Measurements from ENCODE around the gene TMEM11. TPM values are rescaled to one million over a fixed set of nuclear protein-coding genes. Genes with fewer than 3 reads are reported as not detected.
A peak's percentile ranks its signal among the peaks of the same experiment; 100 is the strongest.

Gene TMEM11
- total RNA-seq, 1 donor = 18.1 TPM

DNA sequence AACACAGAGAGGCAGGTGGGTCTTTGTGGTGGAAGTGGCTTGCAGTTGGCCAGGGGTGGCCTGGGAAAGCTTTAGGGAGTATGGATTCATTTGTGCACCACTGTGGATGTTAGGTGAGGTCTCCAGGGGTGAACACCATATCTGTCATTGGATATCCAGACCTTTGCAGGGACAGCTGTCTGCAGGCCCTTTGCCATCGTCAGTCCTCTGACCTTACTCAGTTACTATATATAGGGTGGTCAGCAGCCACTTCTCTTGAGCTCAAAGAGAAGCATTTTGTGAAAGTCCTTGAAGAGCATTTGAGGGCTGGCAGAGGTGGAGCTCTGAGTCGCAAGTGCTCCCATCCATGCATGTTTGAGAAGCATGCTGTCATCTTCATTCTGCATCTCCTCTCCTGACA is 40.4 kb downstream of the TMEM11 start:
- no peak overlapping the region for H3K4me2 ChIP-seq (ENCODE audit: insufficient read depth, low read length)
- no peaks in the 10 kb centered on the region for H3K36me3 ChIP-seq (ENCODE audit: insufficient read depth, low read length)
- DNase-seq (ENCODE audit: insufficient read length, low spot score, missing footprints) = no peak
- no peaks in the 10 kb centered on the region for H3K9me3 ChIP-seq (ENCODE audit: low read depth, low read length)
- H3K27me3 ChIP-seq (ENCODE audit: insufficient read depth, low read length) = no peaks in the 10 kb centered on the region
- peaks cover 12% of the 10 kb centered on the region for H3K79me2 ChIP-seq (ENCODE audit: insufficient read depth, low read length)
- H2AFZ ChIP-seq (ENCODE audit: low read length) = no peak overlapping the region
- TF ChIP-seq, protein P1, sequence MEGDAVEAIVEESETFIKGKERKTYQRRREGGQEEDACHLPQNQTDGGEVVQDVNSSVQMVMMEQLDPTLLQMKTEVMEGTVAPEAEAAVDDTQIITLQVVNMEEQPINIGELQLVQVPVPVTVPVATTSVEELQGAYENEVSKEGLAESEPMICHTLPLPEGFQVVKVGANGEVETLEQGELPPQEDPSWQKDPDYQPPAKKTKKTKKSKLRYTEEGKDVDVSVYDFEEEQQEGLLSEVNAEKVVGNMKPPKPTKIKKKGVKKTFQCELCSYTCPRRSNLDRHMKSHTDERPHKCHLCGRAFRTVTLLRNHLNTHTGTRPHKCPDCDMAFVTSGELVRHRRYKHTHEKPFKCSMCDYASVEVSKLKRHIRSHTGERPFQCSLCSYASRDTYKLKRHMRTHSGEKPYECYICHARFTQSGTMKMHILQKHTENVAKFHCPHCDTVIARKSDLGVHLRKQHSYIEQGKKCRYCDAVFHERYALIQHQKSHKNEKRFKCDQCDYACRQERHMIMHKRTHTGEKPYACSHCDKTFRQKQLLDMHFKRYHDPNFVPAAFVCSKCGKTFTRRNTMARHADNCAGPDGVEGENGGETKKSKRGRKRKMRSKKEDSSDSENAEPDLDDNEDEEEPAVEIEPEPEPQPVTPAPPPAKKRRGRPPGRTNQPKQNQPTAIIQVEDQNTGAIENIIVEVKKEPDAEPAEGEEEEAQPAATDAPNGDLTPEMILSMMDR (IDR thresholded peaks at IDR 0.05; ENCODE audit: extremely low read depth, low read depth, low read length) = no peak
- no peaks in the 10 kb centered on the region for H4K20me1 ChIP-seq (ENCODE audit: insufficient read depth, low read length)
- H3K4me1 ChIP-seq (ENCODE audit: insufficient read depth, low read length) = peaks cover 9% of the 10 kb centered on the region
- H3K4me3 ChIP-seq (ENCODE audit: insufficient read depth, low read length) = no peak overlapping the region
- H3K27ac ChIP-seq (ENCODE audit: low read depth, low read length) = no peak overlapping the region

DNA sequence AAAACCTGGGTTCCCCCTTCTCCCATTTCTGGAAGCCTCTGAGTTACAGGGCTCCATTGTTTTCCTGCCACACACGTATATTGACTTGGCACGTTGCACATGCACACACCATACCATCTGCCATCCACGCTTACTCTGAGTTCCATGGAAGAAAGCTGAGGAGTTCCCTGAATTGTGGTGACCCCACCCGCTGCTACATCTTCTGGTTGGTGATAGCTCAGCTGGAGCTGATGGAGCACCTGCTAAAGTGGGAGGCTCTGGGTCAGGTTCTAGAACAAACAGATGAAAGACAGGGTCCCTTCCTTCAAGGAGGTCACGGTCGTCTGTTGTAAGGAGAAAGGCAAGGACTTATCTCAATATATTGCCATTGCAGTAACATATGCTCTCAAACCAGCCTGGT is 41.1 kb downstream of the TMEM11 start:
- H3K27me3 ChIP-seq (ENCODE audit: insufficient read depth, low read length) = no peaks in the 10 kb centered on the region
- peak; percentile 35 for DNase-seq (ENCODE audit: insufficient read length, low spot score, missing footprints)
- TF ChIP-seq, protein P1 (IDR thresholded peaks at IDR 0.05; ENCODE audit: extremely low read depth, low read depth, low read length) = no peak

DNA sequence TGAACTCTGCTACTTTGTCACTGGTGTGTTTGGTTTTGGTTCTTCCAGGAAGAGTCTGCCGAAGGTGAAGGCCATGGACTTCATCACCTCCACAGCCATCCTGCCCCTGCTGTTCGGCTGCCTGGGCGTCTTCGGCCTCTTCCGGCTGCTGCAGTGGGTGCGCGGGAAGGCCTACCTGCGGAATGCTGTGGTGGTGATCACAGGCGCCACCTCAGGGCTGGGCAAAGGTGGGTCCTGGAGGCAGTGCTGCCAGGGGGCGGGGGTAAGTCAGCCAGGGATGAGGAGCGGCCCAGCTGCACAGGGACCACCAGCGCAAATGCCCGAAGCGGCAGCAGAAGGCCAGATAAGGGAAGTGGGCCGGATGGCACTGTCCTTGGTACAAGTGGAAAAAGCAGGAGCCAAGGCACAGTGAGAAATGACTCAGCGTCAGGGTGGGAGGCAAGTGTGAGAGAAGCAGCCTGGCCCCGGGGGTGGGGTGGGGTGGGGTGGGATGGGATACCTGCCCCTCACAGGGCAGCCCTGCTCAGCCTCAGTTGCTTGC is 41.9 kb downstream of the TMEM11 start:
- no peaks in the 10 kb centered on the region for H4K20me1 ChIP-seq (ENCODE audit: insufficient read depth, low read length)
- peaks cover 15% of the 10 kb centered on the region for H3K4me1 ChIP-seq (ENCODE audit: insufficient read depth, low read length)
- no peaks in the 10 kb centered on the region for H3K36me3 ChIP-seq (ENCODE audit: insufficient read depth, low read length)
- H3K4me2 ChIP-seq (ENCODE audit: insufficient read depth, low read length) = no peak overlapping the region
- no peak overlapping the region for H3K27ac ChIP-seq (ENCODE audit: low read depth, low read length)
- no peak overlapping the region for H2AFZ ChIP-seq (ENCODE audit: low read length)
- DNase-seq (ENCODE audit: insufficient read length, low spot score, missing footprints) = no peak
- no peak overlapping the region for H3K4me3 ChIP-seq (ENCODE audit: insufficient read depth, low read length)
- TF ChIP-seq, protein P1 (IDR thresholded peaks at IDR 0.05; ENCODE audit: extremely low read depth, low read depth, low read length) = no peak
- peaks cover 13% of the 10 kb centered on the region for H3K79me2 ChIP-seq (ENCODE audit: insufficient read depth, low read length)
- no peaks in the 10 kb centered on the region for H3K27me3 ChIP-seq (ENCODE audit: insufficient read depth, low read length)
- no peaks in the 10 kb centered on the region for H3K9me3 ChIP-seq (ENCODE audit: low read depth, low read length)

More for the DNA sequence above, 41.1 kb downstream of the TMEM11 start:
- Histone ChIP-seq H3K36me3 (ENCODE audit: insufficient read depth, low read length) (no peaks in the 10 kb centered on the region), H3K27ac (ENCODE audit: low read depth, low read length) (no peak overlapping the region), H3K9me3 (ENCODE audit: low read depth, low read length) (no peaks in the 10 kb centered on the region), H3K79me2 (ENCODE audit: insufficient read depth, low read length) (peaks cover 13% of the 10 kb centered on the region), H3K4me1 (ENCODE audit: insufficient read depth, low read length) (peaks cover 9% of the 10 kb centered on the region), H3K4me3 (ENCODE audit: insufficient read depth, low read length) (no peak overlapping the region), H4K20me1 (ENCODE audit: insufficient read depth, low read length) (no peaks in the 10 kb centered on the region), H3K4me2 (ENCODE audit: insufficient read depth, low read length) (no peak overlapping the region), H2AFZ (ENCODE audit: low read length) (no peak overlapping the region)

DNA sequence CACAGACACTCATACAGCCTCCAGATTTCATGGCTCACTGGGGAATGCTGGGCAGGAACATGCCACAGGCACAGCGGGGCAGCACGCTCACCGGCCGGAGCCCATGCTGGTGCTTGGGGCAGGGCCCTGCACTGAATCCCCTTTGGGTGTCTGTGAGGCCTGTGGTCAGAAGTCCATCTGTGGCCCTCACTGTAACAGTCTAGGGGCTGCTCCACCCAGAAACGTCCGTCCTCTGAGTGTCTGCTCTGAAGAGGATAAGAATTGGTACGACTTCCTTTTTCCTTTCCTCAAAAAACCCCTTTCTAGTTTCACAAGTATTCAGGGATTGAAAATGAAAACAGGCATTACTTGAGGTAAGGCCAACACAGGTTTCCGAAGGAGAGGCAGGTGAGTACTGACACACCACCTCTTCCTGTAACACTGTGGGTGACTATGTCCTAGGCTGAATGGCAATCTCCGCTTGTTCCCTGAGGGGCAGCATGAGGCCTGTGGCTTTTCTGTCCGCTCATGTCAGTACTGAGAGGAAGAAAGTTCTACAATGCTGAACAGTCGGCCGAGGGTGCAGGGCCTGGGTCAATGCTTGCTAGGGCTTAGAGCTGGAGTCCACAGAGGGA is 42.5 kb downstream of the TMEM11 start:
- H3K27me3 ChIP-seq (ENCODE audit: insufficient read depth, low read length) = no peaks in the 10 kb centered on the region
- H3K36me3 ChIP-seq (ENCODE audit: insufficient read depth, low read length) = no peaks in the 10 kb centered on the region
- peaks cover 13% of the 10 kb centered on the region for H3K79me2 ChIP-seq (ENCODE audit: insufficient read depth, low read length)
- no peak overlapping the region for H3K4me3 ChIP-seq (ENCODE audit: insufficient read depth, low read length)
- peak; percentile 56 for DNase-seq (ENCODE audit: insufficient read length, low spot score, missing footprints)
- H3K4me1 ChIP-seq (ENCODE audit: insufficient read depth, low read length) = peaks cover 21% of the 10 kb centered on the region
- H3K27ac ChIP-seq (ENCODE audit: low read depth, low read length) = no peak overlapping the region
- no peak overlapping the region for H3K4me2 ChIP-seq (ENCODE audit: insufficient read depth, low read length)
- no peaks in the 10 kb centered on the region for H4K20me1 ChIP-seq (ENCODE audit: insufficient read depth, low read length)
- H3K9me3 ChIP-seq (ENCODE audit: low read depth, low read length) = no peaks in the 10 kb centered on the region
- H2AFZ ChIP-seq (ENCODE audit: low read length) = no peak overlapping the region
- TF ChIP-seq, protein P1 (IDR thresholded peaks at IDR 0.05; ENCODE audit: extremely low read depth, low read depth, low read length) = no peak

All from osteoblast (primary cell).